ENCODE results near the gene MAP2K5.

Gene MAP2K5

GRCh38 chr15:67813104-67813634 lies 270.7 kb downstream of the MAP2K5 start:
- DNase-seq: no peak

- no peak for DNase-seq
Observed at GRCh38 chr15:67815036-67815592, 272.6 kb downstream of the MAP2K5 start.

DNA sequence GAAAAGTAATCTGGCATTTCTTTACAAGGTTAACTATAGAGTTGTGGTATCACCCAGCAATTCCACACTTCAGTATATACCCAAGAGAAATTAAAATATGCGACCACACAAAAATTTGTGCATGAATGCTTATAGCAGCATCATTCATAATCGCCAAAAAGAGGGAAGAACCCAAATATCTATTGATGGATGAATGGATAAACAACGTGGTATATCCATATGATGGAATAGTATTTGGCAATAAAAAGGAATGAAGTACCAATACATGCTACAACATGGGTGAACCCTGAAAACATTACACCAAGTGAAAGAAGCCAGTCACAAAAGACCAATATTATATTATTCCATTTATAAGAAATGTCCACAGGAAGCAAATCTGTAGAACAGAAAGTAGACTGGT lies 274.2 kb downstream of the MAP2K5 start:
- DNase-seq: no peak

DNA sequence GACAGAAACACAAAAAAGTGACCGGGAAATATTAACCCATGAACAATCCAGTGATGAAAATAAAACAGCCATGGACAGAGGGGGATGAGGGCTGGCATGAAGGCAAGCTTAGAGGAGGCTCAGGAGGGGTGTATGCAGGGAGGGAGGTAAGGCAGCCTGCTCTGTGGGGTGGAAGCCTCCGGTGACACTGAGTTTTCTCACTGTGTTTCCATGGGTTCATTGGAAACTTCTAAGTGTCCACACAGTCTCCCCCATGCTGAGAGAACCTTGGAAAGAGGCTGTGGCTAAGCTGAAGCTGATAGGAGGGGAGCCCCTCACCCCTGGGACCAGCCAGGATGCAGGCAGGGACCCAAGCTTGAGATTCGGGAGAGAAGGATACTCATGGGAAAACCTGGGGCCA lies 276.0 kb downstream of the MAP2K5 start:
- no peak for DNase-seq

- DNase-seq: no peak
Observed at GRCh38 chr15:67819636-67820035, 277.1 kb downstream of the MAP2K5 start.

GRCh38 chr15:67820122-67820991 lies 277.9 kb downstream of the MAP2K5 start:
- no peak for DNase-seq

DNA sequence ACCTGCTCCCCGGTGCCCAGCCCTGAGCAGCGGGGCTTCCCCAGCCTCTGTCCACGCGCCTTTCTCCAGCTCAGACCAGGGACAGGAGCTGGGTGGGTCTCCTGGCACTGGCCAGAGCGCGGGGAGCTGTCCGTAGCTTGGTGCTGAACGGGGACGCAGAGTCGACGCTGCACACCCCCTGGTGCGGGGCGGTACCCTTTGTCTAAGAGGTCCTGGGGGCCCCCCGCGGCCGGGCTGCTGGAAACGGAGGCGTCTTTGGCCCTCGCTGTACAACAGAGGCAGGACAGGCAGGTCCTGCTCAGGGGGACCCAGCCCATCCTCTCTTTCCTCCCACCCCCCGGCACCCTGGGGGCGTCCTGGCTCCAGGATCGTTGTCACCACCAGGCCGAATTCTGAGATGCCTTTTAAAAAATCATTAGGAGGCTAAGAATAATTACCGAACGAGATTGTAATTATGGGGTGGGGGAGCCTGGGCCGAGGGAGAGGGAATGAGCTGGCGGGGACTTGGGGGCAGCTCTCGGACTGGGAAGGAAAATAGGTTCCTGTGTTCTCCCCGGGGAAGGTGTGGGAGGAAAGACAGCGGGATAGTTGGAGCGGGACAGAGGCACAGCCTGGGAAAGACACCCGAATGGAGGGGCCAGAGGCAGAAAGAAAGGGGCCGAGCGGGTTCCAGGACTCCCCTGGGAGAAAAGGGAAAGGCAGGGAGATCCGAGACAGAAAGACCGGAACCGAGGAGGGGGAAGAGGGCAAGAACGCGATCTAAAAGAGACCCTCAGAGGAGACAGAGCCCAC lies 278.7 kb downstream of the MAP2K5 start:
- DNase-seq: peak; percentile 61

DNA sequence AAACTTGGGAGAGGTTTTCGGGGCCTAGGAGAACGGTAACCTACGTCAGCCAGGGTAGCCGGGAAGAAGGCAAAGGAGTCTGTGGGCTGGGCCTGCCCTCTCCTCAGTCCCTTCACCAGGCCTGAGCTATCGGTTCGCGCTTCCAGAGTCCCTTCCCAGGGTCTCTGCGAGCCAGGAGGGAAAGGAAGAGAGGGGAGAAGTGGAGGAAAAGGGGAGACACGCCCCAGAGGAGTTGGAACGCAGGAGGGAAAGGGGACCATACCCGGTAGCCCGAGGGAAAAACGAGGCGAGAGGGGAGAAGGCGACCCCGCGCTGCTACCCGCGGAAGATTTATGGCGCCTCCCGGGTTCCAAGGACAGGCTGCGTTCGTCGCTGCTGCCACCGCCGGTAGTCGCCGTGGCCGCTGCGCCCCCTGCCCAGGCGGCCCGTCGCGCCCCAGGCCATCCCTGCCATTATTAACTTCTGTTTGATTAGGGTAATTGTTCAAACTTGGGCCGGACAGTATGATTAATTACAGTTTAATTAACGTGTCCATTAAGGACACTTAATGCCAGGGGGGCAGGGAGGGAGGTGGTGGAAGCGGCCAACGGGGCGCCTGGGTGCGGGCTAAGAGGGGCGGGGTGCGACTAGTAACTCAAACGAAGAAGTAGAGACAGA lies 279.4 kb downstream of the MAP2K5 start:
- no peak for DNase-seq

GRCh38 chr15:67822537-67823313 lies 280.2 kb downstream of the MAP2K5 start:
- DNase-seq: no peak

DNA sequence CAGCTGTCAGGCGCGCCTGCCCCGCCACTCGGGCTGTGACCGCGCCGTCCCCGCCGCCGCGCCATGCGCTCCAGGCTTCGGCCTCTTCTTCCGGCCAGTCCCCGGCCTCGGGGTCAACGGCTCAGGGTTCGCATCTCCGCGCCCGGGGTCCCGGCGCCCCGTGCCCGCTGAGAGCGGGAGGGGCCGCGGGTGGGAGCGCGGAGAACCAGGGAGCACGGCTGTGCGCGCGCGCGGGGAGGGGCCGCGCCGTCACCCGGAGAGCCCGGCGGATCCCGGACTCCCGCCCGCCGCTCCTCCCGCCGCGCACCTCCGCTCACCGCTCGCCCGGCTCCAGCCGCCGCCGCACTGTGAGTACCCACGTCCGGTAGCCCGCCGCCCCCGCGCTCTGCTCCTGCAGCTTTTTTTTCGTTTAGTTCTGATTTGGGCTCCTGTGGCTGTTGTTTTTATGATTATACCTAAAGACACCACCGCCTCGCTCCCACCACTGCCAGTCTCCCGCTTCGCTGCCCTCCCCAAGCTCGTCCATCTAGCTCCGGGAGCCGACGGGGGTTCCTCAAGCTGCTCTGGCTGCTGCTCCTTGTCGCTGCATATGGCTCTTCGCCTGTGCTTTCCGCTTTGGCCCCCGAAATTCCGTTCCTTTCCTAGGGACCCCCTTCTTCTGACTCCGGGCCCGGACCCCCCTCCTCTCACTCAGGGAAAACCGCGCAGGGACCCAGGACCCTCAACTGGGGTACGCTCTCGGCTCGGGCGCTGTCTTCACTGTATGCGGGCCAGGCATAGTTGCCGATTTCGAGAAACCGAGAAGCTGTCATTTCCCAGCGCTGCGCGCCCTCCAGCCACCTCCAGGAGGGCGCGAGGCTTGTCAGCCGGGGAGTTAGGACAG lies 281.1 kb downstream of the MAP2K5 start:
- DNase-seq: peak; percentile 32

GRCh38 chr15:67824197-67824968 lies 281.9 kb downstream of the MAP2K5 start:
- no peak for DNase-seq

GRCh38 chr15:67824976-67825880 lies 282.7 kb downstream of the MAP2K5 start, which contains the start of gene SKOR1:
Gene SKOR1, plus strand, starts transcription at chr15:67825509. Its CDS starts 94 bp downstream, at chr15:67825603.
- DNase-seq: peak; percentile 39

GRCh38 chr15:67825881-67826716 lies 283.6 kb downstream of the MAP2K5 start:
- peak; percentile 40 for DNase-seq

DNA sequence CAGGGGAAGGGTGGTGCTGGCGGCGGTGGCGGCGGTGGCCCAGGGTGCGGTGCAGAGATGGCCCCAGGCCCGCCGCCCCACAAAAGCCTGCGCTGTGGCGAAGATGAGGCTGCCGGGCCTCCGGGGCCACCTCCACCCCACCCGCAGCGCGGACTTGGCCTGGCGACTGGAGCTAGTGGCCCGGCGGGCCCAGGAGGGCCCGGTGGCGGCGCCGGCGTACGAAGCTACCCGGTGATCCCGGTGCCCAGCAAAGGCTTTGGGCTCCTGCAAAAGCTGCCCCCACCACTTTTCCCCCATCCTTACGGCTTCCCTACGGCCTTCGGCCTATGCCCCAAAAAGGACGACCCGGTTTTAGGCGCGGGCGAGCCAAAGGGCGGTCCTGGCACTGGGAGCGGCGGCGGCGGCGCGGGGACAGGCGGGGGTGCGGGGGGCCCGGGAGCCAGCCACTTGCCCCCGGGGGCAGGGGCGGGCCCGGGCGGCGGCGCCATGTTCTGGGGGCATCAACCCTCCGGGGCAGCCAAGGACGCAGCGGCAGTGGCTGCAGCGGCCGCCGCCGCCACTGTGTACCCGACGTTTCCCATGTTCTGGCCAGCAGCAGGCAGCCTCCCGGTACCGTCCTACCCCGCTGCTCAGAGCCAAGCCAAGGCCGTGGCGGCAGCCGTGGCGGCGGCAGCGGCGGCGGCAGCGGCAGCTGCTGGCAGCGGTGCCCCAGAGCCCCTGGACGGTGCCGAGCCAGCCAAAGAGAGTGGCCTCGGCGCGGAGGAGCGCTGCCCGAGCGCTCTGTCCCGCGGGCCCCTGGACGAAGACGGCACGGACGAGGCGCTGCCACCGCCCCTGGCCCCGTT lies 284.4 kb downstream of the MAP2K5 start:
- peak; percentile 16 for DNase-seq

DNA sequence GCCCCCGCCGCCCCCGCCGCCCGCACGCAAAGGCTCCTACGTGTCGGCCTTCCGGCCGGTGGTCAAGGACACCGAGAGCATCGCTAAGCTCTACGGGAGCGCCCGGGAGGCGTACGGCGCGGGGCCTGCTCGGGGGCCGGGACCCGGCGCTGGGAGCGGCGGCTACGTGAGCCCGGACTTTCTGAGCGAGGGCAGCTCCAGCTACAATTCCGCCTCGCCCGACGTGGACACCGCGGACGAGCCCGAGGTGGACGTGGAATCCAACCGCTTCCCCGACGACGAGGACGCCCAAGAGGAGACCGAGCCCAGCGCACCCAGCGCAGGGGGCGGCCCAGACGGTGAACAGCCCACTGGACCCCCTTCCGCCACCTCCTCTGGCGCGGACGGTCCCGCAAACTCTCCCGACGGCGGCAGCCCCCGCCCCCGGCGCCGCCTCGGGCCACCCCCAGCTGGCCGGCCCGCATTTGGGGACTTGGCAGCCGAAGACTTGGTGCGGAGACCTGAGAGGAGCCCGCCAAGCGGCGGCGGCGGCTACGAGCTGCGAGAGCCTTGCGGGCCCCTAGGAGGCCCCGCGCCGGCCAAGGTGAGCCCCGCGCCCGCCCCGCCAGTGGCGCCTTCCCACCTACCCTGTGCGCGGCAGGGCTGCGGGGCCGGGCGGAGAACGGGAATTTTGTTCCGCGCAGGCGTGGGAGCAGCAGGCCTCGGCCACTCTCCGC lies 285.2 kb downstream of the MAP2K5 start:
- DNase-seq: peak; percentile 18

GRCh38 chr15:67828278-67828968 lies 285.9 kb downstream of the MAP2K5 start:
- DNase-seq: no peak
